ENCODE data around the gene LRCH4. TPM values are rescaled to one million over a fixed set of nuclear protein-coding genes. Genes with fewer than 3 reads are reported as not detected.
A peak's percentile ranks its signal among the peaks of the same experiment; 100 is the strongest.

LRCH4 gene
- total RNA-seq, 2 experiments from 2014 or later = 313 to 317 TPM

- Mint-ChIP-seq H3K4me1 (ENCODE audit: low read depth) (peaks cover 34% of the 10 kb centered on the region), H3K27me3 (no peaks in the 10 kb centered on the region), H3K27ac (no peak overlapping the region), H3K9me3 (no peaks in the 10 kb centered on the region), H3K4me3 (no peak overlapping the region), H3K36me3 (ENCODE audit: low read depth) (peaks cover 36% of the 10 kb centered on the region)
- ChIA-PET CTCF (interaction anchor here (0.7 to 2.0 kb wide), 9 partner anchors 16 to 464 kb away, joined by 3 to 8 read pairs (median 4); partner anchors contain the start of genes FBXO24, LRCH4 and SLC12A9), POLR2A (interaction anchor here (0.9 to 6.6 kb wide), 5 partner anchors 14 to 142 kb away, joined by 3 to 92 read pairs (median 4); partner anchors contain the start of genes FBXO24, LRCH4, POP7 and TSC22D4)
- DNase-seq (peak; percentile 75 to 92 (median 84)), ATAC-seq (ENCODE audit: poor library complexity) (peak; percentile 76)
- no peak overlapping the region for H3K27ac ChIP-seq (ENCODE audit: low read depth in 1 of 2, low read length in 2 of 2)
- intact Hi-C loops (cut with DNase I, micrococcal nuclease) = loop anchor here (1.0 to 2.0 kb wide), 5 partner anchors 19 to 287 kb away; no protein-coding TSS in a partner anchor
- H3K27me3 ChIP-seq (ENCODE audit: control insufficient read depth in 1 of 2, insufficient read depth in 2 of 2, low read length in 2 of 2) = no peaks in the 10 kb centered on the region
- peaks cover 35% of the 10 kb centered on the region for H3K4me1 ChIP-seq (ENCODE audit: insufficient read depth, low read length)
- H3K36me3 ChIP-seq (ENCODE audit: insufficient read depth, low read length) = peaks cover 34% of the 10 kb centered on the region
- H3K4me3 ChIP-seq (ENCODE audit: low read length) = no peak overlapping the region
- TF ChIP-seq CTCF (IDR thresholded peaks at IDR 0.05) = peak; percentile 92
- no peaks in the 10 kb centered on the region for H3K9me3 ChIP-seq (ENCODE audit: control insufficient read depth in 1 of 2, insufficient read depth in 1 of 2, low read length in 2 of 2)
Measured at GRCh38 chr7:100563809-100564400, 22.0 kb downstream of the LRCH4 start.

- POLR2A ChIA-PET = interaction anchor here (0.9 to 6.6 kb wide), 3 partner anchors 14 to 28 kb away, joined by 4 to 92 read pairs (median 5); partner anchors contain the start of genes FBXO24 and LRCH4
- ATAC-seq (ENCODE audit: poor library complexity) (no peak), DNase-seq (no peak)
- no peak for TF ChIP-seq CTCF (IDR thresholded peaks at IDR 0.05)
- no peak overlapping the region for H3K4me3 Mint-ChIP-seq
- no peak overlapping the region for H3K27ac ChIP-seq (ENCODE audit: low read depth in 1 of 2, low read length in 2 of 2)
- H3K27ac Mint-ChIP-seq = no peak overlapping the region
- H3K4me1 Mint-ChIP-seq (ENCODE audit: low read depth) = peaks cover 27% of the 10 kb centered on the region
- no peaks in the 10 kb centered on the region for H3K9me3 Mint-ChIP-seq
- peaks cover 39% of the 10 kb centered on the region for H3K36me3 ChIP-seq (ENCODE audit: insufficient read depth, low read length)
- no peaks in the 10 kb centered on the region for H3K27me3 ChIP-seq (ENCODE audit: control insufficient read depth in 1 of 2, insufficient read depth in 2 of 2, low read length in 2 of 2)
- peaks cover 36% of the 10 kb centered on the region for H3K36me3 Mint-ChIP-seq (ENCODE audit: low read depth)
- H3K4me3 ChIP-seq (ENCODE audit: low read length) = no peak overlapping the region
- H3K4me1 ChIP-seq (ENCODE audit: insufficient read depth, low read length) = peaks cover 27% of the 10 kb centered on the region
- intact Hi-C loops (cut with DNase I, micrococcal nuclease) = no loop called here
- no peaks in the 10 kb centered on the region for H3K9me3 ChIP-seq (ENCODE audit: control insufficient read depth in 1 of 2, insufficient read depth in 1 of 2, low read length in 2 of 2)
- CTCF ChIA-PET = interaction anchor here (1.3 to 1.4 kb wide), 4 partner anchors 18 to 23 kb away, joined by 4 to 8 read pairs (median 4); partner anchors contain the start of genes FBXO24 and LRCH4
- H3K27me3 Mint-ChIP-seq = no peaks in the 10 kb centered on the region
Measured at GRCh38 chr7:100563100-100563564, 22.8 kb downstream of the LRCH4 start.

- Mint-ChIP-seq H3K9me3 (no peaks in the 10 kb centered on the region), H3K4me3 (no peak overlapping the region), H3K27me3 (no peaks in the 10 kb centered on the region), H3K36me3 (ENCODE audit: low read depth) (peaks cover 39% of the 10 kb centered on the region), H3K27ac (no peak overlapping the region), H3K4me1 (ENCODE audit: low read depth) (peaks cover 20% of the 10 kb centered on the region)
- Histone ChIP-seq H3K27me3 (ENCODE audit: control insufficient read depth in 1 of 2, insufficient read depth in 2 of 2, low read length in 2 of 2) (no peaks in the 10 kb centered on the region), H3K4me1 (ENCODE audit: insufficient read depth, low read length) (peaks cover 21% of the 10 kb centered on the region), H3K36me3 (ENCODE audit: insufficient read depth, low read length) (peaks cover 39% of the 10 kb centered on the region), H3K4me3 (ENCODE audit: low read length) (no peak overlapping the region), H3K27ac (ENCODE audit: low read depth in 1 of 2, low read length in 2 of 2) (no peak overlapping the region), H3K9me3 (ENCODE audit: control insufficient read depth in 1 of 2, insufficient read depth in 1 of 2, low read length in 2 of 2) (no peaks in the 10 kb centered on the region)
- ChIA-PET CTCF (no interaction called here), POLR2A (interaction anchor here (1.6 kb wide), 1 partner anchor 21 kb away, joined by 4 read pairs; no protein-coding TSS in a partner anchor)
- no peak for TF ChIP-seq CTCF (IDR thresholded peaks at IDR 0.05)
- no peak for DNase-seq
- intact Hi-C loops (cut with DNase I, micrococcal nuclease) = no loop called here
- ATAC-seq (ENCODE audit: poor library complexity) = no peak
Measured at GRCh38 chr7:100562195-100563099, 23.5 kb downstream of the LRCH4 start.
